Measurements from ENCODE around the gene LGR5. TPM values are rescaled to one million over a fixed set of nuclear protein-coding genes. Genes with fewer than 3 reads are reported as not detected.

Gene LGR5
- total and polyA plus RNA-seq, 4 donors, result 1.6 to 8.8 (median 7.2) TPM

GRCh38 chr12:71436696-71437095 lies 2.9 kb upstream of the LGR5 start:
- peaks cover 9% of the 10 kb centered on the region for H3K9me3 ChIP-seq (ENCODE audit: control insufficient read depth, insufficient read depth, low read length)
- no peak for DNase-seq (ENCODE audit: low read depth in 4 of 6, low spot score in 6 of 6)
- peaks cover 24% of the 10 kb centered on the region for H3K4me1 ChIP-seq (ENCODE audit: control insufficient read depth, insufficient read depth, low read length)
- H3K27me3 ChIP-seq (ENCODE audit: control insufficient read depth, insufficient read depth, low read length), result peaks cover 33% of the 10 kb centered on the region
- H3K36me3 ChIP-seq (ENCODE audit: control insufficient read depth, insufficient read depth, low read length), result no peaks in the 10 kb centered on the region
- H3K27ac ChIP-seq (ENCODE audit: low read depth, low read length), result no peak overlapping the region
- H3K4me3 ChIP-seq (ENCODE audit: low read depth, low read length), result no peak overlapping the region

GRCh38 chr12:71438670-71439361 lies 782 bp upstream of the LGR5 start:
- peak overlapping the region; percentile 37 for H3K27ac ChIP-seq (ENCODE audit: low read depth, low read length)

GRCh38 chr12:71439362-71439612 lies 311 bp upstream of the LGR5 start:
- H3K4me3 ChIP-seq (ENCODE audit: low read depth, low read length), result peak overlapping the region; percentile 45
- peaks cover 24% of the 10 kb centered on the region for H3K4me1 ChIP-seq (ENCODE audit: control insufficient read depth, insufficient read depth, low read length)
- DNase-seq (ENCODE audit: low read depth in 4 of 6, low spot score in 6 of 6), result no peak
- H3K36me3 ChIP-seq (ENCODE audit: control insufficient read depth, insufficient read depth, low read length), result no peaks in the 10 kb centered on the region
- WGBS (ENCODE audit: insufficient coverage), result under 1% methylated on average over 13 of the region's 17 CpGs
- peaks cover 9% of the 10 kb centered on the region for H3K9me3 ChIP-seq (ENCODE audit: control insufficient read depth, insufficient read depth, low read length)
- peak overlapping the region; percentile 37 for H3K27ac ChIP-seq (ENCODE audit: low read depth, low read length)
- peaks cover 45% of the 10 kb centered on the region for H3K27me3 ChIP-seq (ENCODE audit: control insufficient read depth, insufficient read depth, low read length)

More at GRCh38 chr12:71438670-71439361, 782 bp upstream of the LGR5 start:
- DNase-seq (ENCODE audit: low read depth in 4 of 6, low spot score in 6 of 6), result peak in 1 of 6 donors; percentile 31
- peaks cover 9% of the 10 kb centered on the region for H3K9me3 ChIP-seq (ENCODE audit: control insufficient read depth, insufficient read depth, low read length)
- H3K4me3 ChIP-seq (ENCODE audit: low read depth, low read length), result peak overlapping the region; percentile 45
- no peaks in the 10 kb centered on the region for H3K36me3 ChIP-seq (ENCODE audit: control insufficient read depth, insufficient read depth, low read length)
- H3K4me1 ChIP-seq (ENCODE audit: control insufficient read depth, insufficient read depth, low read length), result peaks cover 24% of the 10 kb centered on the region
- peaks cover 45% of the 10 kb centered on the region for H3K27me3 ChIP-seq (ENCODE audit: control insufficient read depth, insufficient read depth, low read length)
- 0% methylated on average over 4 of the region's 17 CpGs for WGBS (ENCODE audit: insufficient coverage)

GRCh38 chr12:71440345-71440762 lies 756 bp downstream of the LGR5 start:
- Histone ChIP-seq H3K9me3 (ENCODE audit: control insufficient read depth, insufficient read depth, low read length) (peaks cover 7% of the 10 kb centered on the region), H3K27ac (ENCODE audit: low read depth, low read length) (no peak overlapping the region), H3K36me3 (ENCODE audit: control insufficient read depth, insufficient read depth, low read length) (no peaks in the 10 kb centered on the region), H3K27me3 (ENCODE audit: control insufficient read depth, insufficient read depth, low read length) (peaks cover 49% of the 10 kb centered on the region), H3K4me3 (ENCODE audit: low read depth, low read length) (peak overlapping the region; percentile 45), H3K4me1 (ENCODE audit: control insufficient read depth, insufficient read depth, low read length) (peaks cover 24% of the 10 kb centered on the region)
- WGBS (ENCODE audit: insufficient coverage), result under 1% methylated on average over 24 of the region's 27 CpGs
- DNase-seq (ENCODE audit: low read depth in 4 of 6, low spot score in 6 of 6), result peak in 2 of 6 donors; percentile 49 to 60

GRCh38 chr12:71440763-71441748 lies 1.5 kb downstream of the LGR5 start:
- Histone ChIP-seq H3K4me3 (ENCODE audit: low read depth, low read length) (peak overlapping the region; percentile 45), H3K4me1 (ENCODE audit: control insufficient read depth, insufficient read depth, low read length) (peaks cover 24% of the 10 kb centered on the region), H3K36me3 (ENCODE audit: control insufficient read depth, insufficient read depth, low read length) (no peaks in the 10 kb centered on the region), H3K27ac (ENCODE audit: low read depth, low read length) (no peak overlapping the region), H3K9me3 (ENCODE audit: control insufficient read depth, insufficient read depth, low read length) (peaks cover 3% of the 10 kb centered on the region), H3K27me3 (ENCODE audit: control insufficient read depth, insufficient read depth, low read length) (peaks cover 54% of the 10 kb centered on the region)
- WGBS (ENCODE audit: insufficient coverage), result 16% methylated on average over 14 of the region's 26 CpGs
- peak in 1 of 6 donors; percentile 10 for DNase-seq (ENCODE audit: low read depth in 4 of 6, low spot score in 6 of 6)

- Histone ChIP-seq H3K9me3 (ENCODE audit: control insufficient read depth, insufficient read depth, low read length) (no peaks in the 10 kb centered on the region), H3K4me3 (ENCODE audit: low read depth, low read length) (peak overlapping the region; percentile 1), H3K36me3 (ENCODE audit: control insufficient read depth, insufficient read depth, low read length) (no peaks in the 10 kb centered on the region), H3K27ac (ENCODE audit: low read depth, low read length) (no peak overlapping the region), H3K27me3 (ENCODE audit: control insufficient read depth, insufficient read depth, low read length) (peaks cover 56% of the 10 kb centered on the region), H3K4me1 (ENCODE audit: control insufficient read depth, insufficient read depth, low read length) (peaks cover 24% of the 10 kb centered on the region)
- WGBS (ENCODE audit: insufficient coverage), result no CpG with 5 or more reads among the region's 4 CpGs
- DNase-seq (ENCODE audit: low read depth in 4 of 6, low spot score in 6 of 6), result no peak
Measured at GRCh38 chr12:71441836-71442566, 2.4 kb downstream of the LGR5 start.

GRCh38 chr12:71442567-71442931 lies 3.0 kb downstream of the LGR5 start:
- no peak overlapping the region for H3K4me3 ChIP-seq (ENCODE audit: low read depth, low read length)
- no CpG with 5 or more reads among the region's 1 CpG for WGBS (ENCODE audit: insufficient coverage)
- H3K36me3 ChIP-seq (ENCODE audit: control insufficient read depth, insufficient read depth, low read length), result no peaks in the 10 kb centered on the region
- DNase-seq (ENCODE audit: low read depth in 4 of 6, low spot score in 6 of 6), result no peak
- H3K27ac ChIP-seq (ENCODE audit: low read depth, low read length), result no peak overlapping the region
- peaks cover 25% of the 10 kb centered on the region for H3K4me1 ChIP-seq (ENCODE audit: control insufficient read depth, insufficient read depth, low read length)
- no peaks in the 10 kb centered on the region for H3K9me3 ChIP-seq (ENCODE audit: control insufficient read depth, insufficient read depth, low read length)
- peaks cover 55% of the 10 kb centered on the region for H3K27me3 ChIP-seq (ENCODE audit: control insufficient read depth, insufficient read depth, low read length)

GRCh38 chr12:71445071-71445470 lies 5.5 kb downstream of the LGR5 start:
- Histone ChIP-seq H3K36me3 (ENCODE audit: control insufficient read depth, insufficient read depth, low read length) (no peaks in the 10 kb centered on the region), H3K27me3 (ENCODE audit: control insufficient read depth, insufficient read depth, low read length) (peaks cover 39% of the 10 kb centered on the region), H3K9me3 (ENCODE audit: control insufficient read depth, insufficient read depth, low read length) (no peaks in the 10 kb centered on the region), H3K4me1 (ENCODE audit: control insufficient read depth, insufficient read depth, low read length) (peaks cover 15% of the 10 kb centered on the region), H3K27ac (ENCODE audit: low read depth, low read length) (no peak overlapping the region), H3K4me3 (ENCODE audit: low read depth, low read length) (no peak overlapping the region)
- no peak for DNase-seq (ENCODE audit: low read depth in 4 of 6, low spot score in 6 of 6)
- no CpG with 5 or more reads among the region's 1 CpG for WGBS (ENCODE audit: insufficient coverage)

GRCh38 chr12:71447691-71448132 lies 8.1 kb downstream of the LGR5 start:
- Histone ChIP-seq H3K27me3 (ENCODE audit: control insufficient read depth, insufficient read depth, low read length) (peaks cover 17% of the 10 kb centered on the region), H3K27ac (ENCODE audit: low read depth, low read length) (peak overlapping the region; percentile 34), H3K4me3 (ENCODE audit: low read depth, low read length) (no peak overlapping the region), H3K36me3 (ENCODE audit: control insufficient read depth, insufficient read depth, low read length) (no peaks in the 10 kb centered on the region), H3K4me1 (ENCODE audit: control insufficient read depth, insufficient read depth, low read length) (peaks cover 4% of the 10 kb centered on the region), H3K9me3 (ENCODE audit: control insufficient read depth, insufficient read depth, low read length) (no peaks in the 10 kb centered on the region)
- WGBS (ENCODE audit: insufficient coverage), result 21% methylated on average over 9 of the region's 9 CpGs
- peak in 2 of 6 donors; percentile 71 to 73 for DNase-seq (ENCODE audit: low read depth in 4 of 6, low spot score in 6 of 6)

Measured in spinal cord (tissue), 10 donors.